Motor neuron (in vitro differentiated cells): ENCODE data around the gene CEP164. TPM values are rescaled to one million over a fixed set of nuclear protein-coding genes. Genes with fewer than 3 reads are reported as not detected.
A peak's percentile ranks its signal among the peaks of the same experiment; 100 is the strongest.
"Not testable (repeated sequence)": the region's sequence is repeated elsewhere in the genome, so short reads cannot be mapped to it uniquely, and the experiment has no call there.

Experiments used
- ATAC-seq, 8 experiments: fragments of 200-7000 bp; cut with Tn5 transposase; replicated peaks in 6 of 8; 2 replicates each; pipeline ENCODE4 v1.8.0; 2021; ENCODE audit warnings: mild to moderate bottlenecking in 8 of 8, moderate library complexity in 8 of 8
- H3K27ac ChIP-seq, 2 donors: fragments of 250-450 bp; sonication (Bioruptor Pico); 2 replicates each; pipeline ENCODE4 v1.9.0; 2021; ENCODE audit warnings: antibody characterized with exemption in 2 of 2, mild to moderate bottlenecking in 2 of 2, moderate library complexity in 1 of 2
- H3K4me1 ChIP-seq, 2 donors: fragments of 250-450 bp; sonication (Bioruptor Pico); replicated peaks in 1 of 2; 2 replicates each; pipeline ENCODE4 v1.6.1; 2021; ENCODE audit warnings: antibody characterized with exemption in 2 of 2, mild to moderate bottlenecking in 2 of 2, moderate library complexity in 1 of 2
- H3K4me3 ChIP-seq, 5 donors: fragments of 250-450 bp; sonication (Bioruptor Pico); 2 replicates each; pipeline ENCODE4 v1.9.0; 2021; ENCODE audit warnings: antibody characterized with exemption in 5 of 5, mild to moderate bottlenecking in 5 of 5, moderate library complexity in 4 of 5
- WGBS, 10 experiments: fragments of 450-650 bp; shearing (Covaris generic); methylation state at CpG; one replicate each; pipeline ENCODE4 v1.0.0; 2022; 5-methylcytosine and 5-hydroxymethylcytosine counted together
- in situ Hi-C, 9 experiments: fragments of 400-800 bp; cut with MboI; loops; one replicate each; pipeline ENCODE4 v1.15.0; 2021; ENCODE audit warnings: low sequenced_read_pairs in 9 of 9, low pct_unique_long_range_greater_than_20kb in 2 of 9; ENCODE audit not compliant: unreplicated experiment in 9 of 9
- total RNA-seq, 8 experiments: library from RNA; unstranded; fragments of 300-600 nt; gene quantifications; 2 replicates each; pipeline versions ENCODE4 v1.2.3 to v1.2.4, GENCODE V29; 2022

Gene CEP164
- total RNA-seq, 8 experiments from 2014 or later, result 13.3 to 118 (median 25.7) TPM

DNA sequence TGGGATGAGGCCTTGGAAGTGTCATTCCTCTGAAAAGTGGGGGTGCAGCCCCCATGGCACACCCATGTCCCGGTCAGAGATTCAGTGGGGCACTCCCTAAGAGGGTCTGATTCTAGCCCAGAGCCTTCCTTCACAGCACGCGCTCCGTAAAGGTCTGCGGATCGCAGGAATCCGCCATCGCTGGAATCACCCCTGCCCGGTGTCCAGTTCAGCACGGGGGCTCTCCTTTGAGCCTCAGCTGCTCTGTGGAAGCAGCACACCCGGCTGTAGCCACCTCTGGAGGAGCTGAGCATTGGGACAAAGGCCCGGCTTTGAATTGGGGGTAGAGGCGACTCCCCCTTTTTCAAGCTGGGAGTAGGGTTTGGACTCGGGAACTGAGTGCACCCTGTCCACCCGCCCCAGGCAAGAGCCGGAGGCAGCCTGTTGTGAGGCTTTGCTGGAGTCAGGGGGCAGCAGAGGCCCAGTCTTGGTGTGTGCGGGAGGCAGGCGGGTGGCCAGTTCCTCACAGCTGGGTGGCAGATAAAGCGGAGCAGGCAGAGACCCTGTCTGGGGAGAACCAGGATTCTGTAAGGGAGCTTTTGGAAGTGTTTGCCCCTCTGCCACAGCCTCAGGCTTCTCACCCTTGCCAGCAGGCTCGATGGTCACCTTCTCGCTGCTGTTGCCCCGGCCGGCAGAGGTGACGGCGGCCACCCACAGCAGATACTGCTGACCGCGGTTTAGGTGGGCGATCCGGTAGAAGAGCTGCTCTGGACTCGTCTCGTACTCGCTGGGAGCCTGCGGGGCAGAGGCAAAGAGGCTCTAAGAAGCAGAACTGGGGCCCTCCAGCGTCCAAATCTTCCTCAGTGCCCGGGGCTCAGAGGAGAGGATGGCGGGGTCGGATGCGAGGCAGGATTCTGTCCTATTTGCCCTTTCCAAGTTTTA is 115.9 kb downstream of the CEP164 start:
- ATAC-seq, result peak; percentile 82 to 98 (median 96)
- Histone ChIP-seq H3K27ac (no peak overlapping the region), H3K4me1 (peaks cover 20 to 21% of the 10 kb centered on the region in 2 donors), H3K4me3 (no peak overlapping the region)
- 5 to 100% (median 36%) methylated on average over 2 to 12 of the region's 38 CpGs; no CpG with 5 or more reads in 3 of the 10 experiments for WGBS, 10 experiments
- in situ Hi-C loops, result loop anchor here (10.0 to 25.0 kb wide), 5 partner anchors 169 to 619 kb away; partner anchors contain the start of genes FXYD2 (in 6 of the 9) and TMPRSS13 (in 2 of the 9)

DNA sequence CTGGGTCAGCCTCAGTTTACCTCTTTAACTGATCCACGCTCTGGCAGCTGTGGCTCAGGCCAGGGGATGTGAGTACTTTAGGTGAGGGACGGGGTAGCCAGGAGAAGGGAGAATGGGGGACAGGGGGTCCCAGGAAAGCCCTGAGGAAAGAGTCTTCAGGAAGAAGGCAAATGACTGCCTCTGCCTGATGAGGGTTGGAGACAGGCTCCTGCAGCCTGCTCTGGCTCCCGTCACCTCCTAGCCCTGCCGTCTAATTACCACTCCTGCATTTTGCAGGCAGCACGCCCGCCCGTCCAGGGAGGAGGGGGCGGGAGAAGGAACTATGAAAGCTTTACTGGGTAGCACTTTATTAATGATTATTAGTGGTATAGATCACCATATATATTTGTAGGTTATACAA is 116.6 kb downstream of the CEP164 start:
- Histone ChIP-seq H3K27ac (no peak overlapping the region), H3K4me1 (peaks cover 20 to 21% of the 10 kb centered on the region in 2 donors), H3K4me3 (no peak overlapping the region)
- WGBS, 10 experiments, result 33 to 60% (median 55%) methylated on average over 1 to 7 of the region's 8 CpGs; no CpG with 5 or more reads in 5 of the 10 experiments
- in situ Hi-C loops, result loop anchor here (10.0 to 25.0 kb wide), 5 partner anchors 168 to 618 kb away; partner anchors contain the start of genes FXYD2 (in 6 of the 9) and TMPRSS13 (in 2 of the 9)
- ATAC-seq, result no peak

DNA sequence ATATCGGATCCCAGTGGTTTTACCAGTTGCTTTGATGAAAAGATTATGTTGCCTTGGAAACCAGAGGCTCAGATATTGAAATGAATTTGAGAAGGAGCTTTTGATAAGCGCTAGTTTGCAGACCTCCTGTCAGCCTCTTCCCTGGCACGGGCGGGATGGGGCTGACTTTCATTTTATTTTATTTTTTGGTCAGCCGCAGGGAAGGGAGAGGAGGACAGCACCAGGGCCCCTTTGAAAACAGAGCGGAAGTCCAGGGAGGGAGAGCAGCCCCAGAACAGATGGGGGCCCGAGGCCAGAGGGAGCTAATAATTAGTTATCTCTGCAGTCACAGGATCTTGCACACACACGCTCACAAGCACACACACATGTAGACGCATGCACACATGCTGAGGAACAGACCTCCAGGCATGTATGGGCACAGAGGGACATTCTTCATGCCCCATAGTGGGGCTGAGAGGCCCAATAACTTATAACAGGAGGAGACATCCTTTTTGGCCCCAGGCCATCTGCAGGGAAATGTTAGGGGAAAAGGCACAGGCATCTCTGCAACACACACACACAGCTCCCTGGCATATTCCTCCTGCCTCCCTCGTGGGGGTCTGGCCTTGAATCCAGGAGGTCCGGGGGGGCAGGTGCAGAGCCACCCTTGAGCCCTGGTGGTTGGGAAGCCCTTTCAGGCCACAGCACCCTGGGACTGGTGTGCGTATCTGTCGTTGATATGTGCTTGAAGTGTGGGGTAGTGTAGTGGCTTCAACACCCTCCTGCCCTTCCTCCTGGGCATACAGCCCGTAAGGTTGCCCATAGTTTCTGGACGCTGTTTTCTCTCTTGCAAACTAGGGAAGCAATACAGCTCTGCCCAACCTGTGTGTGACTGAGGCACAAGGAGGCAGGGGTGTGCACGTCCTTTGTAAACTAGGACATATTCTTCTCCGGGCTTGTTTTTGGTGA is 117.3 kb downstream of the CEP164 start:
- Histone ChIP-seq H3K4me3 (no peak overlapping the region), H3K27ac (no peak overlapping the region), H3K4me1 (peaks cover 20 to 21% of the 10 kb centered on the region in 2 donors)
- ATAC-seq, result no peak
- in situ Hi-C loops, result loop anchor here (10.0 to 25.0 kb wide), 5 partner anchors 167 to 617 kb away; partner anchors contain the start of genes FXYD2 (in 6 of the 9) and TMPRSS13 (in 2 of the 9)
- WGBS, 10 experiments, result 0 to 100% (median 73%) methylated on average over 1 to 13 of the region's 17 CpGs; no CpG with 5 or more reads in 1 of the 10 experiments

DNA sequence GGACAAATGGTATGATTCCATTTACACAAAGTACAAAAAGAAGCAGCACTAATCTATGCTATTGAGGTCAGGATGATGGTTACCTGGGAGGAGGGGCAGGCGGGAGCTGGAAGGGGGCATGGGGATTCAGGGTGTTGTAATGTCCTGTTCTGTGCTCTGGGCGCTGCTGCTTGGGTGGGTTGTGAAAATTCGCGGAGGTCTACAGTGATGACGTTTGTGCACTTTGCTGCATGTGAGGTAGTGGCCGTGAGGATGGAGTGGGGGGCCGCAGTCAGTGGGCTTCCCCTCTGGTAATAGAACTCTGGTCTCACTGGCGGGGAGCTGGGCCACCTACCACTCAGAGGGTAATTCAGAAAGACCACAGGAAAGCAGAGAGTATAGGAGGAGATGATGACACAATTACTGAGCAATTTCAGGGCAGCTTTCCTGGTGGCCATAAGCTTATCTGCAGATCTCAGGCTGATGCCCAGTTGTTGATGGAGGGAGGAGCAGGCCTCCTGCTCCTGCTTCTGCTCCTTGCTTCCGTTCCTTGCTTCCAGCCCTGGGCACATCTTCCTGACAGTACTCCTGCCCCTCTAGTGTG is 121.5 kb downstream of the CEP164 start:
- peaks cover 10 to 12% of the 10 kb centered on the region in 2 donors for H3K4me1 ChIP-seq
- 20 to 100% (median 60%) methylated on average over 1 to 7 of the region's 9 CpGs; no CpG with 5 or more reads in 4 of the 10 experiments for WGBS, 10 experiments
- ATAC-seq, result no peak
- no peak overlapping the region for H3K27ac ChIP-seq
- no peak overlapping the region for H3K4me3 ChIP-seq
- in situ Hi-C loops, result loop anchor here (10.0 to 25.0 kb wide), 5 partner anchors 163 to 613 kb away; partner anchors contain the start of genes FXYD2 (in 6 of the 9) and TMPRSS13 (in 2 of the 9)

DNA sequence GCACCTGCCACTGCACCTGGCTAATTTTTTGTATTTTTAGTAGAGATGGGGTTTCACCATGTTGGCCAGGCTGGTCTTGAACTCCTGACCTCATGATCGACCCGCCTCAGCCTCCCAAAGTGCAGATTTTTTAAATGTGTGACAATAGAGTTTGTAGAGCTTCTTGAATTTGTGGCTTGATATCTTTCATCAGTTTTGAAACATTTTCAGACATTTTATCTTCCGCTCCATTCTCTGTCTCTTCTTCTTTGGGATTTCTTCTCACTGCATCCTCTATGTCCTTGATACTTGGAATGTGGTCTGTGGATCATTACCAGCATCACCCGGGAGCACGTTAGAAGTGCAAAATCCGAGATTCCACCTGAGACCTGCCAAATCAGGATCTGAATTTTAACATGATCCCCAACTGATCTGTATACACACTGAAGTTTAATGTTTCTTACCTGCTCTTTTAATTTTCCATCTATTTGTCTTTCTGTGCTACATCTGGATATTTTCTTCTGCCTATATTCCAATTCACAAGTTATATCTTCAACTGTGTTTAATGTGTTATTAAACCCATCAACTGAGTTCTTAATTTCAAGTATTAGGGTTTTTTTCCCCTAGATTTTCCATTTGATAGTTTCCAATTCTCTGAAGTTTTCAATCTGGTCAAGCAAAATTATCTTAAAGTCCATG is 126.4 kb downstream of the CEP164 start:
- in situ Hi-C loops, result no loop called here
- no peak overlapping the region for H3K27ac ChIP-seq
- 50 to 100% (median 82%) methylated on average over 1 to 5 of the region's 6 CpGs; no CpG with 5 or more reads in 2 of the 10 experiments for WGBS, 10 experiments
- H3K4me3 ChIP-seq, result no peak overlapping the region
- no peak for ATAC-seq
- H3K4me1 ChIP-seq, result peaks cover 10 to 16% of the 10 kb centered on the region in 2 donors

DNA sequence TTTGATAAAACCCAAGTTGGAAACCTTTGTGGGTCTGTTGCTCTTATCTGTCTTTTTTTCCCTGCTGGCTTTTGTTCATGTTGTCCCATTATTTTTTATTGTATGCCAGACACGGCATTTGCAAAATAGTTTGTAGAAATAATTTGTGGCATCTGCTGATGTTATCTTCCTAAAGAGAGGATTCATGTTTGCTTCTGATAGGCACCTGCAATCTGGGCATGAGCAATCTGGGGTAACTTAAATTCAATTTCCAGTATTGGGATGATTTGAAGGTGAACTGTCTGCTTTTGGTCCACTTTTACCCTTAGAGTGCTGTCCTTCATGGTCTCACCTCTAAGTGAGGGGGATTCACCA is 126.9 kb downstream of the CEP164 start:
- 0 to 91% (median 0%) methylated on average over 1 of the region's 1 CpG; no CpG with 5 or more reads in 3 of the 10 experiments for WGBS, 10 experiments
- in situ Hi-C loops, result no loop called here

DNA sequence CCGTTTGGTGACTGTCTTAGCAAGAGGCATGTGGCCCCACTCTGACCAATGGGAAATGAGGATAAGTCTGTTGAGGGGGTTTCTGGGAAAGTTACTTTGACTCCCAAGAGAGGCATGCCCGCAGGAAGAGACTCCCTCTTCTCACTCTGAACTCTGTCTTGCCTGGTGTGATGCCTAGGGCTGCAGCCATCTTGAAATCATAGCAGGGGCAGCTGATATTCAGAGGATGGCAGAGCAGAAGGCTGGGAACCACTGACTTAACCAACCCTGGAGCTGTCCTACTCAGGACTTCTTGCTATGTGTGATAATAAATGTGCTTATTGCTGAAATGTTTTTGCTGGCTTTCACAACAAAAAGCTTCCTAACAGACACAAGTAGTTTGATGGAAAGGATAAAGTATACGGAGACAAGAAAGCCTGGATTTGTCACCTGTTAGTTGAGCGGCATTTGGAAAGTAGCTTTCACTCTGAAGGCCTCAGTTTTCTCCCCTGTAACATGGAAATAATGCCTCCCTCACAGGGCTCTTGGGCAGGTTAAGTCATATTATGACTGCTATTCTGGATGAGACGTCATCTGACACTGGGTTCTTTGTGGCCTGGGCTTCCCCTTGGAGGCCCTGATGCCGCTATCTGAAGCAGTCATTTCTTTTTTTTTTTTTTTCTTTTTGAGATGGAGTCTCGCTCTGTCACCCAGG is 128.5 kb downstream of the CEP164 start:
- Histone ChIP-seq H3K4me1 (peaks cover 10 to 16% of the 10 kb centered on the region in 2 donors), H3K27ac (no peak overlapping the region), H3K4me3 (no peak overlapping the region)
- WGBS, 10 experiments, result 28 to 90% (median 63%) methylated on average over 2 to 6 of the region's 7 CpGs; no CpG with 5 or more reads in 3 of the 10 experiments
- in situ Hi-C loops, result no loop called here
- ATAC-seq, result no peak

More for the DNA sequence above, 126.9 kb downstream of the CEP164 start:
- no peak overlapping the region for H3K27ac ChIP-seq
- ATAC-seq, result no peak
- H3K4me1 ChIP-seq, result peaks cover 10 to 16% of the 10 kb centered on the region in 2 donors
- H3K4me3 ChIP-seq, result no peak overlapping the region

DNA sequence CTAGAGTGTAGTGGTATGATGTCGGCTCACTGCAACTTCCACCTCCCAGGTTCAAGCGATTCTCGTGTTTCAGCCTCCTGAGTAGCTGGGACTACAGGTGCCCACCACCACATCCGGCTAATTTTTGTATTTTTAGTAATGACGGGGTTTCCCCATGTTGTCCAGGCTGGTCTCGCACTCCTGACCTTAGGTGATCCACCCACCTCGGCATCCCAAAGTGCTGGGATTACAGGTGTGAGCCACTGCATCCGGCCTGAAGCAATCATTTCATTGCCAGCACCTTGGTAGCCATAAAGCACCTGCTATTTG is 129.0 kb downstream of the CEP164 start:
- H3K27ac ChIP-seq, in situ Hi-C loops, ATAC-seq, H3K4me3 ChIP-seq: not testable (repeated sequence)
- peaks cover 10 to 16% of the 10 kb centered on the region in 2 donors for H3K4me1 ChIP-seq
- 0 to 100% (median 84%) methylated on average over 1 to 6 of the region's 8 CpGs; no CpG with 5 or more reads in 4 of the 10 experiments for WGBS, 10 experiments

DNA sequence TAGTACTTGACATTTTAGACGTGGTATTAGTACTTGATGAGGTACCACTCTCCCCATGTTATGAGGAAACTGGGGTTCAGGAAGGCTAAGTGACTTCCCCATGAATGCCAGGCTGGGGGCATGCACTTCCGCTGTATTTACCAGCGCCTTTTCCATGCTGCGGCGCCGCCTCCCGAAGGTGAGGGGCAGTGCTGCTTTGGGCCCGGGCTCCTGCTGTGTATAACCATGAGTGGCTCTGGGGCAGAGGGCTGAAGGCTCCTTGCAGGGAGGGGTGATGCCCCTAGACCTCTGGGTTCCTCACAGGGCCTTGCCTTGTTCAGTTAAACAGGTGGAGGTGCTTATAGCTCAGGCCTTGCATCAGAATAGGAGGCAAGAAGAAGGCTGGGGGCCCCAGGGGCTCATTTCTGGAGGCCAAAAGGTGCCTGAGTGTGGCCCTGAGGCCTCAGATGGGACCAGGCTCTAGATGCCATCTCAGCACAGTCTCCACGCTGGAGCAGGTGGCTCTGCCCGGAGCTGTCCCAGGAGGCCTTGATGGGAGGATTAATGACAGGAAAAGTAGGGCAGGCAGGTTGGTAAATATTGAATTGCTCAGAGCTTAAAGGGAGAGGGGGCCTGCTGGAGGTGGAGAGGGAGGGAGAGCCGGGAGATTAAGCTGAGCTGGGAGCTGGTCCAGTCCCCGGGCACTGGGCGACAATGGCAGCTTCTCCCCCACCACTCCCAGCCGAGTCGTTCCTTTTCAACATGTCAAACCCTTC is 129.6 kb downstream of the CEP164 start:
- Histone ChIP-seq H3K4me1 (peaks cover 13 to 16% of the 10 kb centered on the region in 2 donors), H3K4me3 (no peak overlapping the region), H3K27ac (no peak overlapping the region)
- in situ Hi-C loops, result no loop called here
- WGBS, 10 experiments, result 0 to 75% (median 40%) methylated on average over 1 to 6 of the region's 15 CpGs; no CpG with 5 or more reads in 4 of the 10 experiments
- peak in 5 of 8 experiments; percentile 44 to 77 (median 63) for ATAC-seq

DNA sequence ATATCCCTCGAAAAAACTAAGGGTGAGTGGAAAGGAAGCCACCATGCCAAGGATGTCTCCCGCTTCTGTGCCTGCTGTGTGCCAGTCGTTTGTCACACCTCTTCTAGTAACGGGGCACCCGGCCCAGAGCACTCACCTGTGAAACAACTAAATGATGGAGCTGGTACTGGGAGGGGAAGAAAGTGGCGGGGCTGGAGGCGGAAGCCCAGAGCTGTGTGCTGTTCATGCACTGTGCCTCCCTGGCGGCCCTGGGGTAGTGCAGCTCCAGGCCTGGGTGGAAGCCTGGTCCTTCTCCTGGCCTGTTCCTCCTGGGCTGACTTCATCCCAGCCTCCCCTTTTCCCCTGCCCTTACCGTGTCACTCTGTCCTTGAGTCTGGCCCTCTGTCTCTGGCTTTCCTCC is 130.2 kb downstream of the CEP164 start:
- in situ Hi-C loops, result no loop called here
- 0 to 100% (median 80%) methylated on average over 1 of the region's 9 CpGs; no CpG with 5 or more reads in 3 of the 10 experiments for WGBS, 10 experiments
- ATAC-seq, result peak in 5 of 8 experiments; percentile 33 to 59 (median 54)
- Histone ChIP-seq H3K4me1 (peaks cover 13 to 16% of the 10 kb centered on the region in 2 donors), H3K27ac (no peak overlapping the region), H3K4me3 (no peak overlapping the region)
